K562 (cell line): Measurements from ENCODE around the gene AFF2. TPM values are rescaled to one million over a fixed set of nuclear protein-coding genes. Genes with fewer than 3 reads are reported as not detected.

Source experiments
- ATAC-seq: fragments of 200-7000 bp; cut with Tn5 transposase; 3 replicates; pipeline ENCODE4 v1.9.1; 2020; ENCODE audit warnings: moderate library complexity
- BruUV-seq: library from RNA; stranded (reverse); fragments of 400-500 nt; replicated peaks from 2 replicates; lab custom pipeline; 2021; lab: Mats Ljungman, UMichigan
- CTCF ChIA-PET: fragments of 300-600 bp; formaldehyde crosslinking; extraction: SDS; loops from one replicate; lab custom pipeline; 2021; ENCODE audit warnings: low intra/inter-chr PET ratio; lab: Yijun Ruan, JAX
- POLR2A ChIA-PET: fragments of 300-600, 350-650 bp; sonication (Branson Sonifier 250); formaldehyde crosslinking; extraction: SDS; loops from one replicate; lab custom pipeline; 2021; ENCODE audit warnings: antibody characterized with exemption, inconsistent platforms; lab: Yijun Ruan, JAX
- DNase-seq, 4 experiments: peaks; one replicate each; pipeline versions ENCODE4 v3.0.0 to v3.0.0-alpha.2; 2011 to 2018; ENCODE audit warnings: low spot score in 3 of 4, mixed read lengths in 3 of 4; ENCODE audit errors: extremely low read depth in 1 of 4
- FAIRE-seq: peaks from 2 replicates; lab custom pipeline; 2011; peaks lifted over from hg19 to GRCh38; lab: Jason Lieb, UNC
- H2AFZ ChIP-seq: 2 replicates; pipeline ENCODE4 v1.6.0; 2011; ENCODE audit warnings: low read depth, low read length, control low read depth, inconsistent platforms
- H3K27ac ChIP-seq: fragments of 200-600 bp; 3 replicates; pipeline ENCODE4 v1.8.0; 2011; ENCODE audit warnings: low read depth, mild to moderate bottlenecking, control low read depth, inconsistent platforms, low read length, moderate library complexity, mixed read lengths; ENCODE audit errors: extremely low read depth
- H3K27me3 ChIP-seq, 2 experiments: fragments of 300-600 bp in 1 of 2; 2 replicates in 1 of 2; 3 replicates in 1 of 2; pipeline versions ENCODE4 v1.6.0 to v1.8.0; 2011; ENCODE audit warnings: inconsistent platforms in 2 of 2, low read length in 2 of 2, mild to moderate bottlenecking in 1 of 2, mixed read lengths in 1 of 2, moderate library complexity in 1 of 2; ENCODE audit not compliant: control insufficient read depth in 2 of 2, insufficient read depth in 2 of 2
- H3K36me3 ChIP-seq: fragments of 300-600 bp; 3 replicates; pipeline ENCODE4 v1.8.0; 2011; ENCODE audit warnings: mild to moderate bottlenecking, low read length, inconsistent platforms; ENCODE audit not compliant: control insufficient read depth, insufficient read depth
- H3K4me1 ChIP-seq, 2 experiments: fragments of 200-600 bp in 1 of 2; replicated peaks in 1 of 2; 2 replicates in 1 of 2; 3 replicates in 1 of 2; pipeline versions ENCODE4 v1.5.1 to v1.8.0; 2011; ENCODE audit warnings: inconsistent platforms in 2 of 2, low read length in 2 of 2, mild to moderate bottlenecking in 1 of 2, mixed read lengths in 1 of 2, moderate library complexity in 1 of 2; ENCODE audit not compliant: control insufficient read depth in 2 of 2, insufficient read depth in 2 of 2
- H3K4me2 ChIP-seq: 2 replicates; pipeline ENCODE4 v1.6.1; 2011; ENCODE audit warnings: low read length, control low read depth, inconsistent platforms, mixed read lengths; ENCODE audit not compliant: insufficient read depth
- H3K4me3 ChIP-seq: fragments of 200-600 bp; sonication (generic), shearing (Covaris generic); 2 replicates; pipeline ENCODE4 v1.5.1; 2016; ENCODE audit warnings: control low read depth, inconsistent platforms
- H3K79me2 ChIP-seq: fragments of 200-600 bp; 3 replicates; pipeline ENCODE4 v1.8.0; 2011; ENCODE audit warnings: low read length, inconsistent platforms; ENCODE audit not compliant: control insufficient read depth, insufficient read depth
- H3K9ac ChIP-seq, 2 experiments: 2 replicates each; pipeline versions ENCODE4 v1.6.0 to v1.6.1; 2011; ENCODE audit warnings: low read depth in 2 of 2, low read length in 2 of 2, control low read depth in 1 of 2, inconsistent platforms in 1 of 2, mild to moderate bottlenecking in 1 of 2, mixed read lengths in 1 of 2; ENCODE audit not compliant: insufficient read depth in 1 of 2
- H3K9me1 ChIP-seq: one replicate; pipeline ENCODE4 v1.6.0; 2011; ENCODE audit warnings: inconsistent platforms, mild to moderate bottlenecking, low read length, moderate library complexity; ENCODE audit not compliant: control insufficient read depth, insufficient read depth
- H3K9me3 ChIP-seq: replicated peaks from 2 replicates; pipeline ENCODE4 v1.5.1; 2011; ENCODE audit warnings: low read depth, low read length, inconsistent platforms; ENCODE audit not compliant: control insufficient read depth, insufficient read depth
- H4K20me1 ChIP-seq: replicated peaks from 2 replicates; pipeline ENCODE4 v1.6.1; 2011; ENCODE audit warnings: low read length, inconsistent platforms, mixed read lengths; ENCODE audit not compliant: control insufficient read depth, insufficient read depth
- CBFA2T2 ChIP-seq: fragments of 450-650 bp; conservative IDR thresholded peaks from 2 replicates; pipeline ENCODE4 v1.6.1; 2017; ENCODE audit warnings: mild to moderate bottlenecking
- CBFB ChIP-seq: sonication (generic); formaldehyde crosslinking; IDR thresholded peaks from 2 replicates; pipeline ENCODE4 v1.4.0; 2020; ENCODE audit warnings: mild to moderate bottlenecking, missing genetic modification reagents
- EP300 ChIP-seq: IDR thresholded peaks from 2 replicates; pipeline ENCODE4 v1.6.1; 2012; ENCODE audit warnings: low read length, improper control_type of control experiment
- MXI1 ChIP-seq: IDR thresholded peaks from 2 replicates; pipeline ENCODE4 v1.6.1; 2011; ENCODE audit warnings: low read depth, mild to moderate bottlenecking, improper control_type of control experiment, low read length
- NFXL1 ChIP-seq: fragments of 450-650 bp; formaldehyde crosslinking; IDR thresholded peaks from 2 replicates; pipeline ENCODE4 v1.4.0; 2021; ENCODE audit warnings: mild to moderate bottlenecking
- PML ChIP-seq: IDR thresholded peaks from 2 replicates; pipeline ENCODE4 v1.6.1; 2012; ENCODE audit warnings: low read length, inconsistent platforms
- SRSF9 ChIP-seq: fragments of 200-400 bp; formaldehyde crosslinking; IDR thresholded peaks from 2 replicates; pipeline ENCODE4 v1.6.1; 2017; ENCODE audit warnings: low read depth, low read length, borderline replicate concordance
- THRAP3 ChIP-seq: fragments of 450-650 bp; IDR thresholded peaks from 2 replicates; pipeline ENCODE4 v1.6.1; 2016; ENCODE audit warnings: mild to moderate bottlenecking, inconsistent platforms, borderline replicate concordance
- ZNF282 ChIP-seq: sonication (generic); formaldehyde crosslinking; IDR thresholded peaks from 2 replicates; pipeline ENCODE4 v1.8.1; 2023; ENCODE audit warnings: missing genetic modification reagents
- ZNF717 ChIP-seq: fragments of 250-450 bp; sonication (Bioruptor Pico); IDR thresholded peaks from 2 replicates; pipeline ENCODE4 v1.5.0; 2021
- WGBS: fragments of 100-300 bp; shearing (Covaris generic); methylation state at CpG from one replicate; pipeline ENCODE4 v1.1.6; 2016; ENCODE audit warnings: low coverage, mixed read lengths; ENCODE audit not compliant: insufficient coverage; ENCODE audit errors: missing lambda C conversion rate; 5-methylcytosine and 5-hydroxymethylcytosine counted together
- in situ Hi-C: fragments of 300-500 bp; cut with MboI; formaldehyde crosslinking; loops from 4 replicates; pipeline ENCODE4 v1.15.0; 2018; ENCODE audit warnings: inconsistent platforms, mixed read lengths
- intact Hi-C: fragments of 100-400 bp; cut with micrococcal nuclease; formaldehyde crosslinking; loops from 2 replicates; pipeline ENCODE4 v1.14.2; 2022
- polyA plus RNA-seq, 8 experiments: library from polyadenylated mRNA; depleted of rRNA in 4 of 8; stranded (reverse) in 5 of 8; unstranded in 3 of 8; fragments of >200 nt; fragmentation: Nextera tagmentation in 2 of 8; fragmentation: Illumina TruSeq in 1 of 8; extraction: Ambion mirVana in 2 of 8; extraction: Trizol in 1 of 8; gene quantifications; 2 replicates each; pipeline versions ENCODE4 v1.2.1 to v1.2.3, GENCODE V29; 2011 to 2014; ENCODE audit warnings: inconsistent platforms in 1 of 8, missing spikeins in 1 of 8
- total RNA-seq, 7 experiments: library from RNA; depleted of rRNA in 6 of 7; stranded (reverse); fragments of >200 nt in 6 of 7; fragmentation: Illumina TruSeq in 2 of 7; extraction: Trizol in 2 of 7; gene quantifications; 2 replicates each; pipeline versions ENCODE4 v1.2.1 to v1.2.3, GENCODE V29; 2011 to 2021; ENCODE audit warnings: low replicate concordance in 1 of 7
- TF ChIP-seq, protein P1 (sequence below): fragments of 250-450 bp; sonication (Bioruptor Pico); IDR thresholded peaks from 2 replicates; pipeline ENCODE4 v1.5.0; 2022; ENCODE audit warnings: mild to moderate bottlenecking
- TF ChIP-seq, protein P2 (sequence below): sonication (generic); formaldehyde crosslinking; IDR thresholded peaks from 2 replicates; pipeline ENCODE4 v1.8.0; 2022; ENCODE audit warnings: mild to moderate bottlenecking, missing genetic modification reagents
- TF ChIP-seq, protein P3 (sequence below): sonication (generic); formaldehyde crosslinking; IDR thresholded peaks from 2 replicates; pipeline ENCODE4 v1.5.0; 2020; ENCODE audit warnings: missing genetic modification reagents

AFF2 gene
- total and polyA plus RNA-seq, 9 of the 15 experiments (the other 6 are each of a cell fraction or from before 2014, with no cell fraction given) = 0.01 to 0.20 (median 0.07) TPM

DNA sequence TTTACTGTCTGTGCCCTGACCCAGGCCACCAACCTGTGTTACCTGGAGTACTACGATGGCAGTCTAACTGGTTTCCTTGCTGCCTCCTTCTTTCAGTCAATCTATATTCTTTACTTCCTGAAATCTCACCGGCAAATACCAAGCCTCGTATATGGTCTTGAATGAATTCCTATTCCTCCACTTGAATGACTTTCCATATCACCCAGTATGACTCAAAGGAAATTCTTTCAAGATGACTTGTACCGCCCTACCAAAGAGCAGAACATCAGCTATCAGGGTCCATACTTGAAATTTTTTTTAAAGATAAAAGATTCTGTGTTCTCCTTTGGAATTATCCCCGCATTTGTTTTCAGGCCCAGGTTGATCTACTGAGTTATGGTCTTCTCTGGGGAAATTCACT, 378.0 kb downstream of the AFF2 start:
- H3K27me3 ChIP-seq = no peaks in the 10 kb centered on the region
- DNase-seq = no peak
- H3K4me3 ChIP-seq = no peak overlapping the region
- H3K9ac ChIP-seq = no peak overlapping the region
- H2AFZ ChIP-seq = no peak overlapping the region
- TF ChIP-seq, protein P1, sequence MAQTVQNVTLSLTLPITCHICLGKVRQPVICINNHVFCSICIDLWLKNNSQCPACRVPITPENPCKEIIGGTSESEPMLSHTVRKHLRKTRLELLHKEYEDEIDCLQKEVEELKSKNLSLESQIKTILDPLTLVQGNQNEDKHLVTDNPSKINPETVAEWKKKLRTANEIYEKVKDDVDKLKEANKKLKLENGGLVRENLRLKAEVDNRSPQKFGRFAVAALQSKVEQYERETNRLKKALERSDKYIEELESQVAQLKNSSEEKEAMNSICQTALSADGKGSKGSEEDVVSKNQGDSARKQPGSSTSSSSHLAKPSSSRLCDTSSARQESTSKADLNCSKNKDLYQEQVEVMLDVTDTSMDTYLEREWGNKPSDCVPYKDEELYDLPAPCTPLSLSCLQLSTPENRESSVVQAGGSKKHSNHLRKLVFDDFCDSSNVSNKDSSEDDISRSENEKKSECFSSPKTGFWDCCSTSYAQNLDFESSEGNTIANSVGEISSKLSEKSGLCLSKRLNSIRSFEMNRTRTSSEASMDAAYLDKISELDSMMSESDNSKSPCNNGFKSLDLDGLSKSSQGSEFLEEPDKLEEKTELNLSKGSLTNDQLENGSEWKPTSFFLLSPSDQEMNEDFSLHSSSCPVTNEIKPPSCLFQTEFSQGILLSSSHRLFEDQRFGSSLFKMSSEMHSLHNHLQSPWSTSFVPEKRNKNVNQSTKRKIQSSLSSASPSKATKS (CRISPR knock-in tag) = no peak
- TF ChIP-seq SRSF9 (no peak), CBFA2T2 (no peak), THRAP3 (no peak), ZNF282 (no peak), NFXL1 (CRISPR knock-in tag) (no peak), CBFB (CRISPR knock-in tag) (no peak), PML (no peak), MXI1 (no peak), ZNF717 (no peak), EP300 (no peak)
- TF ChIP-seq, protein P2, sequence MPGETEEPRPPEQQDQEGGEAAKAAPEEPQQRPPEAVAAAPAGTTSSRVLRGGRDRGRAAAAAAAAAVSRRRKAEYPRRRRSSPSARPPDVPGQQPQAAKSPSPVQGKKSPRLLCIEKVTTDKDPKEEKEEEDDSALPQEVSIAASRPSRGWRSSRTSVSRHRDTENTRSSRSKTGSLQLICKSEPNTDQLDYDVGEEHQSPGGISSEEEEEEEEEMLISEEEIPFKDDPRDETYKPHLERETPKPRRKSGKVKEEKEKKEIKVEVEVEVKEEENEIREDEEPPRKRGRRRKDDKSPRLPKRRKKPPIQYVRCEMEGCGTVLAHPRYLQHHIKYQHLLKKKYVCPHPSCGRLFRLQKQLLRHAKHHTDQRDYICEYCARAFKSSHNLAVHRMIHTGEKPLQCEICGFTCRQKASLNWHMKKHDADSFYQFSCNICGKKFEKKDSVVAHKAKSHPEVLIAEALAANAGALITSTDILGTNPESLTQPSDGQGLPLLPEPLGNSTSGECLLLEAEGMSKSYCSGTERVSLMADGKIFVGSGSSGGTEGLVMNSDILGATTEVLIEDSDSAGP (CRISPR knock-in tag) = no peak
- TF ChIP-seq, protein P3, sequence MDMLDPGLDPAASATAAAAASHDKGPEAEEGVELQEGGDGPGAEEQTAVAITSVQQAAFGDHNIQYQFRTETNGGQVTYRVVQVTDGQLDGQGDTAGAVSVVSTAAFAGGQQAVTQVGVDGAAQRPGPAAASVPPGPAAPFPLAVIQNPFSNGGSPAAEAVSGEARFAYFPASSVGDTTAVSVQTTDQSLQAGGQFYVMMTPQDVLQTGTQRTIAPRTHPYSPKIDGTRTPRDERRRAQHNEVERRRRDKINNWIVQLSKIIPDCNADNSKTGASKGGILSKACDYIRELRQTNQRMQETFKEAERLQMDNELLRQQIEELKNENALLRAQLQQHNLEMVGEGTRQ = no peak
- TF ChIP-seq, all 486 proteins: peak for 0
- Histone ChIP-seq H3K9me3 (no peaks in the 10 kb centered on the region), H3K27ac (no peak overlapping the region), H3K36me3 (no peaks in the 10 kb centered on the region), H3K4me2 (no peak overlapping the region), H3K79me2 (no peaks in the 10 kb centered on the region), H3K4me1 (no peaks in the 10 kb centered on the region), H3K9me1 (no peaks in the 10 kb centered on the region), H4K20me1 (no peaks in the 10 kb centered on the region)
- WGBS = 0% methylated on average over 5 of the region's 5 CpGs
- BruUV-seq = no TSS peak
- in situ Hi-C loops (no loop called here), intact Hi-C loops (no loop called here)
- ChIA-PET CTCF (no interaction called here), POLR2A (no interaction called here)
- no peak for ATAC-seq
- FAIRE-seq = no peak
